Urothelium cell line (cell line): ENCODE results near the gene RUNX3.

Source experiments
- DNase-seq: peaks from one replicate; pipeline ENCODE4 v3.0.0; 2011; ENCODE audit warnings: low spot score, mixed read lengths
- FAIRE-seq: peaks from 2 replicates; lab custom pipeline; 2011; peaks lifted over from hg19 to GRCh38; lab: Jason Lieb, UNC

The RUNX3 gene

GRCh38 chr1:24948079-24948827 is 18.2 kb upstream of the RUNX3 start:
- DNase-seq (no peak), FAIRE-seq (peak; percentile 83)

- FAIRE-seq (no peak), DNase-seq (no peak)
Measured at GRCh38 chr1:24946861-24947658, 17.0 kb upstream of the RUNX3 start.

GRCh38 chr1:24945354-24946326 is 15.6 kb upstream of the RUNX3 start:
- no peak for FAIRE-seq
- no peak for DNase-seq

DNA sequence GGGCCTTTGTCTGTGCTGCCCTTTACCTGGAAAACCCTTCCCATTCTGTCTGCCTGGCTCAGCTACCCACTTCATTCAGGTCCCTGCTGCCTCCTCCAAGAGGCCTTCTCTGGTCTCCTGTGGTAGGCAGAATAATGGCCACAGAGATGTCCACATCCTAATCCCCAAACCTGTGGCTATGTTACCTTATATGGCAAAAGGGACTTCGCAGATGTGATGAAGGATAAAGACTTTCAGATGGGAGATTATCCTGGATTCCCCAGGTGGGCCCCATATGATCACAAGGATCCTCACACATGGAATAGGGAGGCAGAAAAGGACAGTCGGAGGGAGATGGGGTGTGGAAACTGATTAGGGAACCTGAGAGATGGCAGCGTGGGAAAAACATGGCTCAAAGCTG is 14.2 kb upstream of the RUNX3 start:
- FAIRE-seq (no peak), DNase-seq (no peak)

DNA sequence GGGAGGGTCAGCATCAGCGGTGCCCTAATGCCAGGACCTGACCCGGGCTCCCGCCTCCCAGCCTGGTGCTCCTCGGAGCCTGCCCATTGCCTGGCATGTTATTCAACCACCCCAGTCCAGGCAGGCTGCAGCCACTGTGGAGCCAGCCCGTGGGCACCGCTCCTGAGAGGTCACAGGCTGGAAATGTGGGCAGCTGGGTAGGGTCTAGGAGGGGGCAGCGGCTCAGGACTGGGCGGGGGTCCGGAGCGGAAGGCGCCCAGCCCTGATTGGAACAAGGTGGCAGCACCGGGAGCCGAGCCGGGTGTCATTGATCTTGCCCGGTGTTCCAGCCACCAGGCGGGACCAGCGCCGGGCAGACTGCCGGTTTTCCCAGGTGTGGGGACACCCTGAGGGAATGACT is 12.7 kb upstream of the RUNX3 start:
- DNase-seq, result no peak
- FAIRE-seq, result no peak

GRCh38 chr1:24941564-24941963 is 11.5 kb upstream of the RUNX3 start:
- FAIRE-seq (no peak), DNase-seq (no peak)

DNA sequence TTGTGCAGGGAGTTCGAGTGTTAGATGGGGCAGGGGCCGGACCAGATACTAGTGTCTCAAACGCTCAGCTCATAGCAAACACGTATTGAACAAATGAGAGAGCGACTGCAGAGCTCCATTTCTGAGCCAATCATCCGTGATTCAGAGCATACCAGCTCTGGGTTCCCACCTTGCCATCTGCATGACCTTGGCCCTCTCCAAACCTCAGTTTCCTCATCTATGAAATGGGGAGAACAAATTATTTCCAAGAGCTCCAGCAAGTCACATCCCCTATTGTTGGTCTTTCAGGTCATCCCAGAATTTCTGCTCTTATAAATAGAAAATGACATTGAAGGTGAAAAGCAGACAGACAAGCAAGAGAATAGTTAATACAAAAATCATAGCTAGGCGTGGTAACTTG is 10.2 kb upstream of the RUNX3 start:
- DNase-seq (no peak), FAIRE-seq (no peak)

GRCh38 chr1:24939675-24940193 is 9.7 kb upstream of the RUNX3 start:
- DNase-seq (no peak), FAIRE-seq (no peak)

GRCh38 chr1:24939040-24939674 is 9.1 kb upstream of the RUNX3 start:
- FAIRE-seq (no peak), DNase-seq (no peak)

GRCh38 chr1:24938276-24938675 is 8.2 kb upstream of the RUNX3 start:
- no peak for FAIRE-seq

DNA sequence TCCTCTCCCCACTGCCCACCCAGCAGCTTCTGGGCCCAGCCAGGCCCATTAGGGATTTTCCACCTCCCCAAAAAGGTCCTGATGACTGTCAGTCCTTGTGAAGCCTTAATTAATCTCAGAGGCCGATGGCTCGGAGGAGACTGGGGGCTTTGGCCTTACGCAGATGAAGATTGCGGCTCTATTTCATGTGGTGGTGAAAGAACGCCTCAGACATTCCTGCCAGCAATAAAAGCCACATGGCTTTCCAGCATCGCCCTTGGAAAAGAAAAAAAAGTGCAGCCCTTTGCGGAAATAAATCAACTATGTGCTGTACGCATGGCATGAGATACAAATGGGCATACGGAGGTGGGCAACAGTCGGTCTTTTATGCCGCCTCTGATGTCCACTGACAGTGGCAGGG is 6.6 kb upstream of the RUNX3 start:
- DNase-seq (no peak), FAIRE-seq (no peak)

More at GRCh38 chr1:24938276-24938675, 8.2 kb upstream of the RUNX3 start:
- no peak for DNase-seq

GRCh38 chr1:24935615-24936484 is 5.8 kb upstream of the RUNX3 start:
- no peak for DNase-seq
- FAIRE-seq, result no peak

GRCh38 chr1:24935196-24935526 is 5.1 kb upstream of the RUNX3 start:
- FAIRE-seq (no peak), DNase-seq (no peak)

- FAIRE-seq, result no peak
Measured at GRCh38 chr1:24934310-24935195, 4.5 kb upstream of the RUNX3 start.

GRCh38 chr1:24933468-24933867 is 3.4 kb upstream of the RUNX3 start:
- FAIRE-seq (no peak), DNase-seq (no peak)

More at GRCh38 chr1:24934310-24935195, 4.5 kb upstream of the RUNX3 start:
- no peak for DNase-seq

GRCh38 chr1:24932725-24933294 is 2.7 kb upstream of the RUNX3 start:
- DNase-seq (no peak), FAIRE-seq (no peak)

DNA sequence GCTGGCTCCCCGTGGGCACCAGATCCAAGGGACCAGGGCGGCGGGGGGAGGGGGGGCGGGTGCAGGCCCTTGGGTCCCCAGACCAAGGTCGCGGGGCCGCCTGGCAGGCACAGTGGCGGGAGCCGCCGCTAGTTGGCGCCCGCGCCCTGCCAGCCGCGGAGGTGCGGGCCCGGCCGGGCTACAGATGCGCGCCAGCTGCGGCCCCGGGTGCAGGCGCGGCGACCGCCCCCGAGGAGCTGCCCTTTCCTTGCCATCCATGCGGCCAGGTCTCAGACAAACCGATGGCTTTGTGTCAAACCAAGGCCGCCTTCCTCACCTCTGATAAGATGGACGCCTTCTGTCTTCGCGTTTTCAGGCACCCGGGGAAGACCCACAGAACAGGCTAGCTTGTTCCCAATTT is 2.2 kb upstream of the RUNX3 start:
- DNase-seq (no peak), FAIRE-seq (no peak)
